ENCODE measurements around the gene OR2Z1. TPM values are rescaled to one million over a fixed set of nuclear protein-coding genes. Genes with fewer than 3 reads are reported as not detected.

OR2Z1 gene, protein sequence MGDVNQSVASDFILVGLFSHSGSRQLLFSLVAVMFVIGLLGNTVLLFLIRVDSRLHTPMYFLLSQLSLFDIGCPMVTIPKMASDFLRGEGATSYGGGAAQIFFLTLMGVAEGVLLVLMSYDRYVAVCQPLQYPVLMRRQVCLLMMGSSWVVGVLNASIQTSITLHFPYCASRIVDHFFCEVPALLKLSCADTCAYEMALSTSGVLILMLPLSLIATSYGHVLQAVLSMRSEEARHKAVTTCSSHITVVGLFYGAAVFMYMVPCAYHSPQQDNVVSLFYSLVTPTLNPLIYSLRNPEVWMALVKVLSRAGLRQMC
- not detected for polyA plus RNA-seq (ENCODE audit: insufficient read length)

- no peak for DNase-seq
Measured at GRCh38 chr19:8721334-8721733, at the start of gene OR2Z1. Gene OR2Z1 (plus strand): TSS chr19:8721634. CDS start chr19:8731029, 9,395 bp downstream.

DNA sequence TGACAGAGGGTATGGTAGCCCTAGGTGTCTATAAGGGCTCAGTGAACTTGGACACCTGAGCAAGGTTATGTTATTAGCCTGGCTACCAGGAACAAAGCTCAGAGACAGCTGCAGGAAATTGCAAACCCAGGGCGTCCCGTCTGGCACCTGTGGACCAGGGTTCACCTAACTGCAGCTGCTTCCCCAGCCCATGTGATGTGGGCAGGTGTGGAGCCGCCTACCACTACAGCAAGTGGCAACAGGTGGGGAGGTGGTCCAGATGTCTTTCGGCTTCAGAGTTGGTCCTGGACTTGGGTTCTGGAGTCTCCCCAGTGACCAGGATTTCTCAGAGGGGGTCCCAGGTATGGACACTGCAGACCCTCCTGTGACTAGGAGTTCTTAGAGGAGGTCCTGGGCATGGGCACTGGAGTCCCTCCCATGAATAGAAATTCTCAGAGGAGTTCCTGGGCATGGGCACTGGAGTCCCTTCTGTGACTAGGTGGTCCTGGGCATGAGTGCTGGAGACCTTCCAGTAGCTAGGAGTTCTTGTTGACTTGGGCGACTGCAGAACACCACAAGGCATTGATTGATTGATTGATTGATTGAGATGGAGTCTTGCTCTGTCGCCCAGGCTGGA lies 48.0 kb upstream of the OR2Z1 start:
- DNase-seq, result no peak

DNA sequence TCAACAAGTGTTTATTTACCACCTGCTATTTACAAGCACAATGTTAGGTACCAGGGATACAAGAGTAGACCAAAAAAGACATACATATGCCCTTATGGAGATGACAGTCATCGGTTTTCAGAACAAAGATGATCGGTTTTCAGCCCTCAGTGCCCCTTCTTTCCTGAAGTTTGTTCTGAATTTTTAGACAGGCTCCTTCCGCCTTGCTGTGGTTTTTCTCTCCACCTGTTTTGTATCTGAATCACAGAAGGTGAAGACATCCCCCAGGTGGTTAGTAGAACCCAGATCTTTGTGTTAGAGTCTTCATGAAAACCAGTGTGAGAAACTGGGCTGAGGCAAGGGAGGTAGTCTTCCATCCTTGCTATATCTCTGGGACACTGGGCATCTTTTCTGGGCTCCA lies 46.4 kb upstream of the OR2Z1 start:
- DNase-seq, result no peak

- DNase-seq, result no peak
Measured at GRCh38 chr19:8678244-8678807, 43.1 kb upstream of the OR2Z1 start.

GRCh38 chr19:8680676-8681344 lies 40.6 kb upstream of the OR2Z1 start:
- DNase-seq, result no peak

DNA sequence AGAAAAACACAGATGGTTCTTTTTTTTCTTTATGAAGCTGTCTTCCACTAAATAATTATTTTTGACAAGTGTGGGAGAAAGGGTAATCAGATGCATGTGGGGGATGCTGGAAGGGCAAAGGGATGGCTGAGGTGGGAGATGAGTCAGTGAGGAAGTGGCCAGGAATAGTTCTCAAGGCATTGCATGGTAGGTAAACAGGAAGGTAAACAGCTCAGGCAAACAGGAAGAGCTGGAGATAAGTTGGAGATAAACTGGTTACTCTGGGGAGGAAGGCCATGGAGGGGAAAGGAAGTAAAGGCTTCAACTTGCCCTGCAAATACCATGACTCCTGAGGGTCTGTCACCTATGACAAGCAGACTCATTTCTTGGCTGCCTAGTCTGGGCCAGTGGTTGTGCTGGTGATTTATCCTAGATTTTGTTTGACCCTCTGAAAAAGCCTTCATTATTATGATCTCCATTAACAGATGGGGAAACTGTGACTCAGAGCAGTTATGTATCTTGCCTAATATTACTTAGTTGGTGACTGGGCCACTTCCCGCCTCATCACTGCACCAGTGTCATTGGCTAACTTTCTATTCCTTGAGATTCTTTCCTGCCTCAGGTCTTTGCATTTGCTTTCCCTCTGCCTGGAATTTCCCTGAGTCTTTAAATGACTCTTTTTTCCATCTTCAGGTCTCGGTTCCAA lies 39.9 kb upstream of the OR2Z1 start:
- DNase-seq, result no peak

DNA sequence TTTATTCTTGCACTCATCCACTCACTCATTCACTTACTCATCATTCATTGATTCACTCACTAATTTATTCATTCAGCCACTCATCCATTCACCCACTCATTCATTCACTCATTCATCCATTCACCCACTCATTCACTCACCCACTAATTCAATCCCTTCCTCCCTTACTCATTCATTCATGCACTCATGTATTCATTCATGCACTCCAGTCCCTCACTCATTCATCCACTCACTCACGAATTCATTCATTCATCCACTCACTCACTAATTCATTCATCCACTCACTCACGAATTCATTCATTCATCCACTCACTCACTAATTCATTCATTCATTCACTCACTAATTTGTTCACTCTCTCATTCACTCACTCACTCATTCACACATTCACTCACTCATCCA lies 39.0 kb upstream of the OR2Z1 start:
- no peak for DNase-seq

GRCh38 chr19:8682931-8683330 lies 38.5 kb upstream of the OR2Z1 start:
- DNase-seq, result no peak

GRCh38 chr19:8684001-8684902 lies 37.2 kb upstream of the OR2Z1 start:
- no peak for DNase-seq

- no peak for DNase-seq
Measured at GRCh38 chr19:8686549-8686948, 34.9 kb upstream of the OR2Z1 start.

DNA sequence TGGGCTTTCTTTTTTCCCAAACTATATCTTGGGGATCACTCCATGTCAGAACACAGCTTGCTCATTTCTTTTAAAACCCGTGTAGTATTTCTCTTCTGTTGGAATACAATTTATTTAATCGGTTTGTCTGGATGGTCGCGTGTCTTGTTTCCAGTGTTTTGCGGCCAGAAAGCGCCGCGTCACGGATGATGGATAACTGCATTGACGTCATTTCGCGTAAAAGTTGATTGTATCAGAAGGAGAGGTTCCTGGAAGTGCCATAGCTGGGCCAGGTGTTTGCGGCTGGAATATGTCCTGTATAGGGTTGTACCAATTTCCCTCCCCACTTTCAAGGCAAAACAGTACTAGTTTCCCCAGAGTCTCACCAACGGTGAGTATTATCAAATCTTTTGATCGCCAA lies 32.5 kb upstream of the OR2Z1 start:
- no peak for DNase-seq

DNA sequence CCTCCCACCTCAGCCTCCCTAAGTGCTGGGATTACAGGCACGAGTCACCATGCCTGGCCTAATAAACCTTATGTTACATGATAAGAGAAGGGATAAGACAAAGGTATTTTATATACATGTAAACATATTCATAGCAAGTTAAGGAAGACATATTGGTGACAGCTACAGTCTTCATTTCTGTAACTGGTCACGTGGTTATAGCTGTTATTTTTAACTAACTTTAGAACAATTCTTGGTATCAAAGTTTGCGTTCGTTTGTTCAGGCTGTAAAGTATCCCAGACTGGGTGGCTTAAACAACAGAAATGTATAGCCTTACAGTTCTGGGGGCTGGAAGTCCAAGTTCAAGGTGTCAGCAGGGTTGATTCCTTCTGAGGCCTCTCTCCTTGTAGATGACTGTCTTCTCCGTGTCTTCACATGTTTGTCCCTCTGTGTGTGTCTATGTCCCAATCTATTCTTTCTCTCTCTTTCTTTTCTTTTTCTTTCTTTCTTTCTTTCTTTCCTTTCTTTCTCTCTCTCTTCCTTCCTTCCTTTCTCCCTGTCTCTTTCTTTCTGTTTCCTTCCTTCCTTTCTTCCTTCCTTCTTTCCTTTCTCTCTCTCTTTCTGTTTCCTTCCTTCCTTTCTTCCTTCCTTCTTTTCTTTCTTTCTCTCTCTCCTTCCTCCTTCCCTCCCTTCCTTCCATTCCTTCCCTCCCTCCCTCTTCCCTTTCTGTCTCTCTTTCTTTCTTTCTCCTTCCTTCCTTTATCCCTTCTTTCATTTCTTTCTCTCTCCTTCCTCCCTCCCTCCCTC lies 30.5 kb upstream of the OR2Z1 start:
- DNase-seq, result no peak

DNA sequence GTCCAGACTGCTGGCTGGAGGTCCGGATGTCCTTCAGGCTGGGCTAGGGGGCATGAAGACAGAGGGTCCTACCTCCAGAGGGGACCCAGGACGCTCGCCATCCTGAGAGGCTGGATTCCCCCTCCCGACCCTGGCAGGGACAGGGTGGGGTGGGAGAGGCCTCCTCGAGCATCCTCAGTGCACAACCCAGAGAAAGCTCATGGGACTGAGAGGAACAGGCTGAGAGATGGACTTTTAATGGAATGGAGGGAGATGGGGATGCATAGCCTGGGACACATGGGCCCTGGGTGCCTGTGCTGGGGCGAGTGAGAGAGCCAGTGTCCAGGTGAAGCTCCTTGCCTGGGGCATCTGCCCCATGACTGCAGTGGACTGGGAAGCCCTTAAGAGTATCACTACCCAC lies 25.9 kb upstream of the OR2Z1 start:
- no peak for DNase-seq

DNA sequence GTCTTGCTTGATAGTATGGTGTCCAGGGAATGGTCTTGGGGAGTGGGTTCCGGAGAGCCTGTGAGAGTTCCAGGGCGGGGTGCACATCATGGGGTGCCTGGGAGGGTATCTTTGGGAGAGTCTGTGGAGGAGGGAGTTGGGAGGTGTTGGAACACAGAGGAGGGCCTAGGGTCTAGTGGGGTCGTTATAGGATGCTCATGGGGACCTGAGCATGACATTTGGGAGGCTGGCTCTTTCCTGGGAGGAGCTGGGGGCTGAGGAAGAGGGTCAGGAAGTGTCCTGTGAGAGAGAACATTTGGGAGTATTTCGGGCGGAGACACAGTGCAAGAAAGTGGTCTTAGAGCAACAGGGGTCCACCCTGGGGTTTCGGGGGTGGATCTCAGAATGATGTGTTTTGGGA lies 25.5 kb upstream of the OR2Z1 start:
- DNase-seq, result no peak

GRCh38 chr19:8696993-8697392 lies 24.4 kb upstream of the OR2Z1 start:
- no peak for DNase-seq

- DNase-seq, result no peak
Measured at GRCh38 chr19:8697671-8698432, 23.6 kb upstream of the OR2Z1 start.

GRCh38 chr19:8698433-8699063 lies 22.9 kb upstream of the OR2Z1 start, which contains the start of gene ACTL9:
Gene ACTL9 (minus strand): TSS chr19:8698795. CDS start chr19:8698701, 94 bp downstream.
- no peak for DNase-seq

DNA sequence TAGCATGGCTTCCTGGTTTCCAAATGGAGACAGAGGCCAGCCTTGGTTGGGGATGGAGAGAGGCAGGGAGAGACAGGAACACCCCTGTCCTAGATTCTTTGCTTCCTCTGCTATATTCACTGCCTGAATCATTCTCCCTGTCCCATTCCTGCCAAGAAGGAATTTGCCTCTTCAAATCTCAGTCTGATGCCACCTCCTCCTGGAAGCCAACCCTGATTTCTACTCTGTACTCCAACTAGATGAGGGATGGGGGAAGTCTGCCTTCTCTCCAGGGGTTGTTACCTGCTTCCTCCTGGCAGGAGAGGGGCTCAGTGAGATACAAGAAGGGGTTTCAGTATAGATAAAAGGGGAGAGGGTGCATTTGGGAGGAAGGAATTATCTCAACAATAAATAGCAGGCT lies 21.5 kb upstream of the OR2Z1 start:
- no peak for DNase-seq

GRCh38 chr19:8700956-8701355 lies 20.5 kb upstream of the OR2Z1 start:
- DNase-seq, result no peak

DNA sequence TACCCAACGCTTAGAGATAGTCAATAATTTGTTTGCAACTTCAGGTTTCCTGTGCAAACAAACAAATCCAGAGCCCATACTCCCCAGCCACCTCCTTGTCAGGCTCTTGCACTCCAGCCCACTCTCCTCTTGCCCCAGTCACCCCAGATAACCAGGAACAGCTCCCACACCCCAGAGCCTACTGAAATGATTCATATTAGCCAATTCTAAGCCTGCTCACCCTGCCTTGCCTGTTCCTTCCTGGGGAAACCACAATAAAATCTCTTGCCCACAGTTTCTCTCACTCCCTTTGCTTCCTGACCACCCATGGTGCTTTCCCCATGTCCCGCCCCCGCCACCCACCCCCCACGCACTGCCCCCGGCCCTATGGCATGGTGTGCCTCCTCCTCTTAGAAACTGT lies 19.1 kb upstream of the OR2Z1 start:
- DNase-seq, result no peak
